Stimulated activated CD4-positive, alpha-beta T cell treated with anti-CD3 and anti-CD28 coated beads, Interleukin-15, amount 100 ng/mL, for 48 hours (primary cell): Measurements from ENCODE around the gene KCNQ1.

ENCODE experiments used
- DNase-seq, 2 donors: peaks; one replicate each; pipeline ENCODE4 v3.0.0-alpha.2; 2020; ENCODE audit warnings: low read depth in 2 of 2

KCNQ1 gene

GRCh38 chr11:2777386-2777785, 332.6 kb downstream of the KCNQ1 start:
- no peak for DNase-seq

GRCh38 chr11:2777871-2778629, 333.2 kb downstream of the KCNQ1 start:
- DNase-seq = no peak

GRCh38 chr11:2778630-2779498, 334.1 kb downstream of the KCNQ1 start:
- no peak for DNase-seq

GRCh38 chr11:2779499-2779980, 334.7 kb downstream of the KCNQ1 start:
- DNase-seq = no peak

GRCh38 chr11:2779981-2780849, 335.4 kb downstream of the KCNQ1 start:
- no peak for DNase-seq

- DNase-seq = no peak
Observed at GRCh38 chr11:2780850-2781407, 336.1 kb downstream of the KCNQ1 start.

GRCh38 chr11:2781408-2782274, 336.8 kb downstream of the KCNQ1 start:
- no peak for DNase-seq

GRCh38 chr11:2782769-2783168, 338.0 kb downstream of the KCNQ1 start:
- no peak for DNase-seq

- no peak for DNase-seq
Observed at GRCh38 chr11:2783536-2784082, 338.8 kb downstream of the KCNQ1 start.

GRCh38 chr11:2787816-2788167, 343.0 kb downstream of the KCNQ1 start:
- no peak for DNase-seq

GRCh38 chr11:2788168-2789071, 343.6 kb downstream of the KCNQ1 start:
- DNase-seq = no peak

GRCh38 chr11:2789331-2789730, 344.5 kb downstream of the KCNQ1 start:
- DNase-seq = no peak

- no peak for DNase-seq
Observed at GRCh38 chr11:2789791-2790567, 345.2 kb downstream of the KCNQ1 start.

- DNase-seq = no peak
Observed at GRCh38 chr11:2790568-2790921, 345.7 kb downstream of the KCNQ1 start.

GRCh38 chr11:2791139-2791520, 346.3 kb downstream of the KCNQ1 start:
- DNase-seq = no peak

GRCh38 chr11:2791521-2792380, 346.9 kb downstream of the KCNQ1 start:
- no peak for DNase-seq

GRCh38 chr11:2792381-2793250, 347.8 kb downstream of the KCNQ1 start:
- no peak for DNase-seq
